Colonic mucosa (tissue), 4 donors: ENCODE results near the gene INHBE. TPM values are rescaled to one million over a fixed set of nuclear protein-coding genes. Genes with fewer than 3 reads are reported as not detected.
"Not testable (repeated sequence)": the region's sequence is repeated elsewhere in the genome, so short reads cannot be mapped to it uniquely, and the experiment has no call there.

Experiments
- DNase-seq: peaks from one replicate; pipeline ENCODE4 v3.0.0-alpha.2; 2020
- H3K27ac ChIP-seq: fragments of 200-600 bp; one replicate; pipeline ENCODE4 v1.8.0; 2021
- H3K27me3 ChIP-seq: fragments of 200-600 bp; one replicate; pipeline ENCODE4 v1.8.0; 2021
- H3K36me3 ChIP-seq: fragments of 200-600 bp; one replicate; pipeline ENCODE4 v1.8.0; 2021
- H3K4me1 ChIP-seq: fragments of 200-600 bp; one replicate; pipeline ENCODE4 v1.8.0; 2021; ENCODE audit warnings: mild to moderate bottlenecking
- H3K4me3 ChIP-seq: fragments of 200-600 bp; one replicate; pipeline ENCODE4 v1.8.0; 2021
- H3K9ac ChIP-seq, 2 donors: one replicate each; pipeline ENCODE4 v1.7.0; 2013; ENCODE audit warnings: control low read depth in 2 of 2, low read depth in 2 of 2, low read length in 2 of 2
- H3K9me3 ChIP-seq: fragments of 200-600 bp; one replicate; pipeline ENCODE4 v1.8.0; 2021
- intact Hi-C: fragments of 100-400 bp; cut with DNase I; formaldehyde crosslinking; loops from one replicate; pipeline ENCODE4 v1.14.1; 2022
- total RNA-seq, 2 donors: library from RNA; stranded (reverse); fragmentation: NEBNext Ultra II Directional in 1 of 2; extraction: Animal tissue kit (Norgen Biotek cat#: 25700) in 1 of 2; gene quantifications; one replicate each; pipeline ENCODE4 v1.2.1, GENCODE V29; 2021
- TF ChIP-seq, protein P1 (sequence below): fragments of 200-600 bp; IDR thresholded peaks from one replicate; pipeline ENCODE4 v1.8.0; 2022; ENCODE audit warnings: antibody characterized with exemption, mild to moderate bottlenecking
- donor health status: healthy.
- donor health status: DM: no; HTN: no; CAD: no.
- donor health status: DM: no; HTN: no; CAD: no.

The INHBE gene, protein sequence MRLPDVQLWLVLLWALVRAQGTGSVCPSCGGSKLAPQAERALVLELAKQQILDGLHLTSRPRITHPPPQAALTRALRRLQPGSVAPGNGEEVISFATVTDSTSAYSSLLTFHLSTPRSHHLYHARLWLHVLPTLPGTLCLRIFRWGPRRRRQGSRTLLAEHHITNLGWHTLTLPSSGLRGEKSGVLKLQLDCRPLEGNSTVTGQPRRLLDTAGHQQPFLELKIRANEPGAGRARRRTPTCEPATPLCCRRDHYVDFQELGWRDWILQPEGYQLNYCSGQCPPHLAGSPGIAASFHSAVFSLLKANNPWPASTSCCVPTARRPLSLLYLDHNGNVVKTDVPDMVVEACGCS
- under 1 TPM in 1 of 2 donors, not detected in 1; 0.22 TPM for total RNA-seq

DNA sequence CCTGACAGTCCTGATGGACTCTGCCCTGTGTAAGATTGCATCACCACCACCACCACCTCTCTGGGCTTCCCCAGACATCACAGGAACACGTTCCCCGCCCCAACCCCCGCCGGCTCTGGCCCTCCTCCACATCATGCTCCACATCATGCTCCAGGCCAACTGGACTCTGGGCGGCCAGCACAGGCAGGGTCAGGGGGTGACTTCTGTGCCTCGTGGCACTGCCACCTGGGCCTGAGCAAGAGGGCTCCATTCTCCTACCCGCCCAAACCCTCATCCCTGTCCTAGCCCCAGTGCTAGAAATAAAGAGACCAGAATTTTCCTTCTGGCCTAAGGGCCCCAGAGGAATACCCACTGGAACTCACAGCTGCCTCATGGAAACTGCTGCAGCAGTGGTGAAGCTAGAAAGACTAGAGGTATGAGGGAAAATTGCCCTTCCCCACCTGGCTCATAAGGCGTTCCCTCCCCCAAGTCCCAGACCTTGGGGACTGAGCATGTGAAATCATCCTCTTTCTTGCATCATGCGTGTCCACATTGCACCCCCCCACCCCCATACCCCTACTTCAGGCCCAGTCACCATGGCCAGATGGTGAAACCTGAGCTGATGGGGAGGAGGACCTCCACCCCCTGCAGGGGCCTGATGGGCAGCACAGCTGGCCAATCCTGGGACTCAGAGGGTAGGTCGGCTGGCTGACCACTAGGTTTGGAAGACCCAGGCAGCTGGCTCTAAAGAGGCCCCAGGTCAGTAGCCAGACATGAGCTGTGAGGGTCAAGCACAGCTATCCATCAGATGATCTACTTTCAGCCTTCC is at the start of gene INHBE:
Gene INHBE, plus strand, starts transcription at position 742 of the 808 bp plus-strand sequence. CDS start 230 bp downstream, outside the sequence.
- TF ChIP-seq, protein P1, sequence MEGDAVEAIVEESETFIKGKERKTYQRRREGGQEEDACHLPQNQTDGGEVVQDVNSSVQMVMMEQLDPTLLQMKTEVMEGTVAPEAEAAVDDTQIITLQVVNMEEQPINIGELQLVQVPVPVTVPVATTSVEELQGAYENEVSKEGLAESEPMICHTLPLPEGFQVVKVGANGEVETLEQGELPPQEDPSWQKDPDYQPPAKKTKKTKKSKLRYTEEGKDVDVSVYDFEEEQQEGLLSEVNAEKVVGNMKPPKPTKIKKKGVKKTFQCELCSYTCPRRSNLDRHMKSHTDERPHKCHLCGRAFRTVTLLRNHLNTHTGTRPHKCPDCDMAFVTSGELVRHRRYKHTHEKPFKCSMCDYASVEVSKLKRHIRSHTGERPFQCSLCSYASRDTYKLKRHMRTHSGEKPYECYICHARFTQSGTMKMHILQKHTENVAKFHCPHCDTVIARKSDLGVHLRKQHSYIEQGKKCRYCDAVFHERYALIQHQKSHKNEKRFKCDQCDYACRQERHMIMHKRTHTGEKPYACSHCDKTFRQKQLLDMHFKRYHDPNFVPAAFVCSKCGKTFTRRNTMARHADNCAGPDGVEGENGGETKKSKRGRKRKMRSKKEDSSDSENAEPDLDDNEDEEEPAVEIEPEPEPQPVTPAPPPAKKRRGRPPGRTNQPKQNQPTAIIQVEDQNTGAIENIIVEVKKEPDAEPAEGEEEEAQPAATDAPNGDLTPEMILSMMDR, result no peak

GRCh38 chr12:57410534-57410933 is 44.6 kb upstream of the INHBE start:
- Histone ChIP-seq H3K4me3 (no peak overlapping the region), H3K9me3 (no peaks in the 10 kb centered on the region), H3K9ac (no peak overlapping the region), H3K27me3 (no peaks in the 10 kb centered on the region), H3K36me3 (no peaks in the 10 kb centered on the region), H3K27ac (no peak overlapping the region), H3K4me1 (no peaks in the 10 kb centered on the region)
- intact Hi-C loops, result no loop called here
- TF ChIP-seq, protein P1, result no peak
- DNase-seq, result no peak

More for the DNA sequence above, at the start of gene INHBE:
- Histone ChIP-seq H3K9ac (no peak within 1 kb of the TSS), H3K36me3 (no peaks in the 10 kb centered on the region), H3K27ac (no peak within 1 kb of the TSS), H3K27me3 (no peaks in the 10 kb centered on the region), H3K9me3 (no peaks in the 10 kb centered on the region), H3K4me3 (no peak within 1 kb of the TSS), H3K4me1 (no peaks in the 10 kb centered on the region)
- intact Hi-C loops, result loop anchor here (5.0 kb wide), 1 partner anchor 192 kb away; no protein-coding TSS in a partner anchor
- no peak for DNase-seq

DNA sequence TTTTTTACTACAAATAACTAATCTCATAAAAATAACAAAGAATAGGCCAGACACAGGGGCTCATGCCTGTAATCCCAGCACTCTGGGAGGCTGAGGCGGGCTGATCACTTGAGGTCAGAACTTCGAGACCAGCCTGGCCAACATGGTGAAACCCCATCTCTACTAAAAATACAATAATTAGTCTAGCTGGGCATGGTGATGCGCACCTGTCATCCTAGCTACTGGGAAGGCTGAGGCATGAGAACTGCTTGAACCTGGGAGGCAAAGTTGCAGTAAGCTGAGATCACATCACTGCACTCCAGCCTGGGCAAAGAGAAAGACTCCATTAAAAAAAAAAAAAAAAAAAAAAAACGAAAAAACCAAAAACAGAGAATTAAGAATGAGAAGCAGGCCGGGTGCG is 40.9 kb upstream of the INHBE start:
- H3K4me3 ChIP-seq, H3K27ac ChIP-seq, H3K4me1 ChIP-seq, H3K9ac ChIP-seq, H3K9me3 ChIP-seq, H3K36me3 ChIP-seq, DNase-seq, H3K27me3 ChIP-seq, intact Hi-C loops: not testable (repeated sequence)

DNA sequence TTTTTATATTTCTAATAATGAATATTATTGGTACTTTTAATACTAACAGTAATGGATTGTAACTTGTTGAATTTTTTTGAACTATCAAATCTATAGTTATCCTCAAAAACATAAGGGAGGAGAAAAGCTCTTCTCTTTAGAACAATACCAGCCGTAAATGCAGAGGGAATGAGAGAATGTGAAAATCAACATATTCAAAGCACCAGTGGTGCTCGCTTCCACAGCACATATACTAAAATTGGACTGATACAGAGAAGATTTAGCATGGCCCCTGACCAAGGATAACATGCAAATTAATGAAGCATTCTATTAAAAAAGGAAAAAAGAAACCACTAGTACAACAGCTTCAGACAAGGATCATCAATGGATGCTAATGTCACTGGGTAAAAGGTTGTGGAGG is 40.0 kb upstream of the INHBE start:
- intact Hi-C loops, result no loop called here
- Histone ChIP-seq H3K4me3 (no peak overlapping the region), H3K4me1 (no peaks in the 10 kb centered on the region), H3K36me3 (no peaks in the 10 kb centered on the region), H3K9me3 (no peaks in the 10 kb centered on the region), H3K27me3 (no peaks in the 10 kb centered on the region), H3K27ac (no peak overlapping the region), H3K9ac (no peak overlapping the region)
- no peak for DNase-seq
- TF ChIP-seq, protein P1, result no peak

- Histone ChIP-seq H3K9me3 (no peaks in the 10 kb centered on the region), H3K4me3 (no peak overlapping the region), H3K27ac (no peak overlapping the region), H3K27me3 (no peaks in the 10 kb centered on the region), H3K9ac (no peak overlapping the region), H3K36me3 (no peaks in the 10 kb centered on the region), H3K4me1 (no peaks in the 10 kb centered on the region)
- TF ChIP-seq, protein P1, result no peak
- DNase-seq, result no peak
- intact Hi-C loops, result no loop called here
These were observed 38.8 kb upstream of the INHBE start for GRCh38 chr12:57416039-57416996.
